ENCODE data around the gene ZNF780A.
"Not testable (repeated sequence)": the region's sequence is repeated elsewhere in the genome, so short reads cannot be mapped to it uniquely, and the experiment has no call there.

ZNF780A gene

DNA sequence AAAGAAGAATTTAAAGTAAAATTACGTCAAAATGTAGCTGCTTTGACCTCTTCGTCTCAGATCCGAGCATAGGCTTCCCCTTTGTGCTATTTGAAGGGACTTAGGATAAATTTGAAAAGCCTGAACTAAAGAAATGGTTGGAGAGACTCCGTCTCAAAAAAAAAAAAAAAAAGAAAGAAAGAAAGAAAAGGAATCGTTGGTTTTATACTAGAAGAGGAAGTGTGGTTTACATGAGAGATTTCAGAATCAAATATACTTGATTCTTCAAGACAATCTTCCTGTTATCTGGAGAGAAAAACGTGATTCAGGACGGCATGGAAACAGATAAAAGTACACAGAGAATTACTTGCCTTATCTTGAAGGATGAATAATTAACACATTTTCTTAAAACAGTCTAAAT is 34.2 kb downstream of the ZNF780A start:
- peak in 1 of 2 donors; percentile 13 for ATAC-seq (replicated peaks)
- H3K27me3 Mint-ChIP-seq: peaks cover 6 to 9% of the 10 kb centered on the region in 2 donors
- peak overlapping the region; percentile 97 for H3K4me3 Mint-ChIP-seq
- H3K27ac Mint-ChIP-seq: peak overlapping the region; percentile 96
- H3K4me1 Mint-ChIP-seq: peaks cover 18 to 44% of the 10 kb centered on the region in 2 donors
- H3K36me3 Mint-ChIP-seq: peaks cover 22 to 25% of the 10 kb centered on the region in 2 donors
- DNase-seq: no peak
- peaks cover 14 to 15% of the 10 kb centered on the region in 2 donors for H3K9me3 Mint-ChIP-seq

DNA sequence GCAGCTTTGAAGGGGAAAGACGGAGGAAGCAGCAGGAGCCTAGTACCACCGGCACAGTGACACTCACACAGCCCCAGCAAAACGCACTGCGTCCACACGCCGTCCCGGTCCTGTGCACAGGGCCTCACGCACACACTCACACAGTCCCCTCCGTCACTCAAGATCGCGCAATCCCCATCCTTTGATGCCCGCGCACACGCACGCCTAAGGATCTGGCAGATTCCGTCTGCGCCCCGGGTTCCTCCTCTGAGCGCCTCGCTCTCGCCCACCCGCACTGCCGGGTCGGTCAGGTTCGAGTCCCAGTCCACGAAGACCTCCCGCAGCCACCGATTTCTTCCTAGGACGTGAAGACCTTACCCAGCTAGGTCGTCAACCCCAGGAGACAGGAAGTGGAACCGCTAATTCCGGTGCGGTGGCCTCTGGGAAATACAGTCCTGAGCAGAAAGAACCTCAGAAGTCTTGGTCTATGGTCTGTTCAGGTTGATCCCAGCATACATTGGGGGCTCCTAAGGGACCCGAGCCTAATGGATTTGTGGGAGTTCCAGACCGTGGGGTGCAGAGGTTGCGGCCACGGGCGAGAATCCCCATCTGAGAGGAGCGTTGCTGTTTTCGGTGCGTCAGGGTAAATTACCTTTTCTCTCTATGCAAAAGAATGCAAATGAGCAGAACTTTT is 34.8 kb downstream of the ZNF780A start, which contains the start of gene ZNF780B:
TSS of gene ZNF780B (minus strand) at position 400 of the 673 bp plus-strand sequence. CDS start 5,899 bp downstream, outside the sequence.
- Mint-ChIP-seq H3K4me1 (peaks cover 18 to 44% of the 10 kb centered on the region in 2 donors), H3K36me3 (peaks cover 22 to 25% of the 10 kb centered on the region in 2 donors)

DNA sequence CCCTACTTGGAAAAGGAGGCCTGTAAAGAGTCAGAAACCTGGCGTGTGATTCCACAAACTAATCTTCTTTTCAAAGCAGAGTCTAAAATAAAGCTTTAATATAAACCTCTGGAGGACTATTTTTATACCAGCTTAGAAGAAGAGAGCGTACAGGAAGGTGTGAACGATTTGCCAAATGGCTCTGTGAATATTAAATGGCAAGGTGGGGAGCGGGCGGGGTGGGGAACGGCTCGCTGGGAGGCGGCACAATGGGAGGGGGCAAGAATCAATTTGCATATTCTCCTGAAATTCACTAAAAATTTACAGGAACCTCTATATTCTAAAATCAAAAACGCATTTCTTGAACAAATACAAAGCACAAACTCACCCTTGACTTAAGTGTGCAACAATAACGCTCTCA is 35.7 kb downstream of the ZNF780A start:
- Mint-ChIP-seq H3K27ac (peak overlapping the region; percentile 96), H3K4me1 (peaks cover 18 to 50% of the 10 kb centered on the region in 2 donors), H3K27me3 (peaks cover 6 to 9% of the 10 kb centered on the region in 2 donors), H3K4me3 (peak overlapping the region; percentile 97), H3K36me3 (peaks cover 26 to 32% of the 10 kb centered on the region in 2 donors), H3K9me3 (peaks cover 15 to 16% of the 10 kb centered on the region in 2 donors)
- DNase-seq: no peak
- ATAC-seq (replicated peaks): no peak

More for the DNA sequence above, 34.8 kb downstream of the ZNF780A start, which contains the start of gene ZNF780B:
- Mint-ChIP-seq H3K4me3 (peak within 1 kb of the TSS; percentile 97), H3K27ac (peak within 1 kb of the TSS; percentile 96), H3K9me3 (peaks cover 14 to 15% of the 10 kb centered on the region in 2 donors), H3K27me3 (peaks cover 6 to 9% of the 10 kb centered on the region in 2 donors)
- DNase-seq (peak; percentile 65), ATAC-seq (replicated peaks) (peak; percentile 93 to 95)

DNA sequence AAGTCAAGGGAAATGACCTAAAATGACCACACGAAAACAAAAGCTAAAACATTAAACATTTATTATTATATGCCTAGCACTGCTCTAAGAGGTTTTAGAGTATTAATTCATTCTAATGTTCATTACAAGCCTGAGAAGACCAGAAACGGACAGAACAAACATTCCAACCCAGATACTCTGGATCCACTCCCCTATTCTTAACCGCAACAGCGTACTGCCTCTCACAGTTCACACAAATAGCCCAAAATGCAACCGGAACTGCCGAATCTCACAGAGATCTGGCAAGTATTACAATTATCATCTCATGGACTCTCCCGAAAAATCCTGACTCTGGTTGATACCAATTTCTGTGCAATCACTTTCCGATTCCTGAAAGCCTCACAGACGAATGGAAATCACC is 36.1 kb downstream of the ZNF780A start:
- Mint-ChIP-seq H3K36me3 (peaks cover 25 to 30% of the 10 kb centered on the region in 2 donors), H3K4me1 (peaks cover 18 to 50% of the 10 kb centered on the region in 2 donors), H3K27ac (peak overlapping the region; percentile 31), H3K9me3 (peaks cover 10 to 12% of the 10 kb centered on the region in 2 donors), H3K4me3 (peak overlapping the region; percentile 97), H3K27me3 (peaks cover 3 to 5% of the 10 kb centered on the region in 2 donors)
- no peak for ATAC-seq (replicated peaks)
- DNase-seq: no peak

DNA sequence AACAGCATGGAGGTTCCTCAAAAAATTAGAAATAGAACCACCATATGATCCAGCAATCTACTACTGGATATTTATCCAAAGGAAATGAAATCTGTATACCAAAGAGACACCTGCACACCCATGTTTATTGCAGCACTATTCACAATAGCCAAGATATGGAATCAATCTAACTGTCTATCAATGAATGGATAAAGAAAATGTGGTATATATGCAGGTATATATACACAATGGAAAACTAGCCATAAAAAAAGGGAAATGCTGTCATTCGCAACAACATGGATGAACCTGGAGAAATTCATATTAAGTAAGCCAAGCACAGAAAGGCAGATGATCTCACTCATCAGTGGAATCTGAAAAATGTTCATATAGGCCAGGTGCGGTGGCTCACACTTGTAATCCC is 37.3 kb downstream of the ZNF780A start:
- peak overlapping the region in 1 of 2 donors; percentile 8 for H3K4me3 Mint-ChIP-seq
- H3K36me3 Mint-ChIP-seq: peaks cover 27 to 33% of the 10 kb centered on the region in 2 donors
- peaks cover 18 to 50% of the 10 kb centered on the region in 2 donors for H3K4me1 Mint-ChIP-seq
- DNase-seq (no peak), ATAC-seq (replicated peaks) (no peak)
- peaks cover 0 to 8% of the 10 kb centered on the region in 2 donors for H3K9me3 Mint-ChIP-seq
- H3K27ac Mint-ChIP-seq: no peak overlapping the region
- H3K27me3 Mint-ChIP-seq: no peaks in the 10 kb centered on the region

DNA sequence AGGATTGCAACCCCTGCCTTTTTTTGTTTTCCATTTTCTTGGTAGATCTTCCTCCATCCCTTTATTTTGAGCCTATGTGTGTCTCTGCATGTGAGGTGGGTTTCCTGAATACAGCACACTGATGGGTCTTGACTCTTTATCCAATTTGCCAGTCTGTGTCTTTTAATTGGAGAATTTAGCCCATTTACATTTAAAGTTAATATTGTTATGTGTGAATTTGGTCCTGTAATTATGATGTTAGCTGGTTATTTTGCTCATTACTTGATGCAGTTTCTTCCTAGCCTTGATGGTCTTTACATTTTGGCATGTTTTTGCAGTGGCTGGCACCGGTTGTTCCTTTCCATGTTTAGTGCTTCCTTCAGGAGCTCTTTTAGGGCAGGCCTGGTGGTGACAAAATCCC is 49.0 kb downstream of the ZNF780A start:
- DNase-seq; H3K4me3 Mint-ChIP-seq; ATAC-seq (replicated peaks); H3K27me3 Mint-ChIP-seq; H3K27ac Mint-ChIP-seq; H3K4me1 Mint-ChIP-seq: not testable (repeated sequence)
- H3K36me3 Mint-ChIP-seq: peaks cover 48 to 62% of the 10 kb centered on the region in 2 donors
- H3K9me3 Mint-ChIP-seq: peaks cover 22% of the 10 kb centered on the region in 2 donors

DNA sequence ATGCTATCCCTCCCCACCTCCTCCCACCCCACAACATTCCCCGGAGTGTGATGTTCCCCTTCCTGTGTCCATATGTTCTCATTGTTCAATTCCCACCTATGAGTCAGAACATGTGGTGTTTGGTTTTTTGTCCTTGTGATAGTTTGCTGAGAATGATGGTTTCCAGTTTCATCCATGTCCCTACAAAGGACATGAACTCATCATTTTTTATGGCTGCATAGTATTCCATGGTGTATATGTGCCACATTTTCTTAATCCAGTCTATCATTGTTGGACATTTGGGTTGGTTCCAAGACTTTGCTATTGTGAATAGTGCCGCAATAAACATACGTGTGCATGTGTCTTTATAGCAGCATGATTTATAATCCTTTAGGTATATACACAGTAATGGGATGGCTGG is 52.7 kb downstream of the ZNF780A start:
- H3K27me3 Mint-ChIP-seq; H3K27ac Mint-ChIP-seq; ATAC-seq (replicated peaks); H3K4me1 Mint-ChIP-seq; DNase-seq; H3K4me3 Mint-ChIP-seq: not testable (repeated sequence)
- H3K9me3 Mint-ChIP-seq: peaks cover 5 to 26% of the 10 kb centered on the region in 2 donors
- peaks cover 30 to 59% of the 10 kb centered on the region in 2 donors for H3K36me3 Mint-ChIP-seq

DNA sequence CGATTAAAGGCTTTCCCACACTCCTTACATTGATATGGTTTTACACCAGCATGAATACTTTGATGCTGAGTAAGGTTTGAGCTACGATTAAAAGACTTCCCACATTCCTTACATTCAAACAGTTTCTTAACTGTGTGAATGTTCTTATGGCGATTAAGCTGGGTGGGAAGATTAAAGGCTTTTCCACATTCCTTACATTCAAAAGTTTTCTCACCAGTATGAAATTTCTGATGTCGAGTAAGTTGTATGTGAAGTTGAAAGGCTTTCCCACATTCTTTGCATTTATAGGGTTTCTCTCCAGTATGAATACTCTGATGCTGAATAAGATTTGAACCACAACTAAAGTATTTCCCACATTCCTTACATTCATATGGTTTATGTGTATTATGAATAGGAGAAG is 54.7 kb downstream of the ZNF780A start:
- peaks cover 4 to 28% of the 10 kb centered on the region in 2 donors for H3K9me3 Mint-ChIP-seq

DNA sequence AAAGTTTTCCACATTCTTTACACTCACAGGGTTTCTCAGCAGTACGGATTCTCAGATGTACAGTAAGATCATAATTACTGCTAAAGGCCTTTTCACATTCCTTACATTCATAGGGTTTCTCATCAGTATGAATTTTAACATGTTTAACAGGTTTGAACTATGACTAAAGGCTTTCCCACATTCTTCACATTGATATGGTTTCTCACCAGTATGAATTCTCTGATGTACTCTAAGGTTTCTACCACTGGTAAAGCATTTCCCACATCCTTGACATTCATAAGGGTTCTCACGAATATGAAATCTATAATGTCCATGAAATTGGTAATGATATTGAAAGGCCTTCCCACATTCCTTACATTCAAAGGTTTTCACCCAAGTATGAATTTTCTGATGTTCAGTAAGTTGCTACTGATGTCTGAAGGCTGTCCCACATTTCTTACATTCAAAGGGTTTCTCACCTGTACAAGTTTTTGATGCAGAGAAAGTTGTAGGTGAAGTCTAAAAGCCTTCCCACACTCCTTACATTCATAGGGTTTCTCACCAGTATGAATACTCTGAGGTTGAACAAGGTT is 56.7 kb downstream of the ZNF780A start:
- Mint-ChIP-seq H3K4me1 (no peaks in the 10 kb centered on the region), H3K27me3 (no peaks in the 10 kb centered on the region), H3K27ac (no peak overlapping the region), H3K4me3 (no peak overlapping the region), H3K9me3 (peaks cover 2 to 32% of the 10 kb centered on the region in 2 donors), H3K36me3 (peaks cover 41 to 63% of the 10 kb centered on the region in 2 donors)
- DNase-seq: no peak
- no peak for ATAC-seq (replicated peaks)

More for the DNA sequence above, 54.7 kb downstream of the ZNF780A start:
- Mint-ChIP-seq H3K36me3 (peaks cover 34 to 60% of the 10 kb centered on the region in 2 donors), H3K27me3 (no peaks in the 10 kb centered on the region), H3K4me3 (no peak overlapping the region), H3K27ac (no peak overlapping the region), H3K4me1 (no peaks in the 10 kb centered on the region)
- ATAC-seq (replicated peaks): no peak
- no peak for DNase-seq

DNA sequence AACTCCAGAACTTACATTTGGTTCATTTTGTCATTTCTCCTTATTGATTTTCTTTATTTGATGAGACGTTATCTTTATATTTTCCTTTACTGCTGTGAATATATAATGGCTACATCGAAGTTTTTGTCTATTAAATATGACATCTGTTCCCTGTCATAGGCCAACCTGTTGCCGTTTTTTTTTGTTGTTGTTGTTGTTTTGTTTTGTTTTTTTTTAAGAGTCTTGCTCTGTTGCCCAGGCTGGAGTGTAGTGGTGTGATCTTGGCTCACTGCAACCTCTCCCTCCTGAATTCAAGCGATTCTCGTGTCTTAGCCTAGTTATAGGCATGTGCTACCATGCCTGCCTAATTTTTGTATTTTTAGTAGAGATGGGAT is 64.2 kb downstream of the ZNF780A start:
- H3K4me1 Mint-ChIP-seq: no peaks in the 10 kb centered on the region
- peaks cover 22 to 36% of the 10 kb centered on the region in 2 donors for H3K36me3 Mint-ChIP-seq
- no peak overlapping the region for H3K4me3 Mint-ChIP-seq
- H3K27ac Mint-ChIP-seq: no peak overlapping the region
- DNase-seq (no peak), ATAC-seq (replicated peaks) (no peak)
- peaks cover 38 to 41% of the 10 kb centered on the region in 2 donors for H3K9me3 Mint-ChIP-seq
- H3K27me3 Mint-ChIP-seq: no peaks in the 10 kb centered on the region

DNA sequence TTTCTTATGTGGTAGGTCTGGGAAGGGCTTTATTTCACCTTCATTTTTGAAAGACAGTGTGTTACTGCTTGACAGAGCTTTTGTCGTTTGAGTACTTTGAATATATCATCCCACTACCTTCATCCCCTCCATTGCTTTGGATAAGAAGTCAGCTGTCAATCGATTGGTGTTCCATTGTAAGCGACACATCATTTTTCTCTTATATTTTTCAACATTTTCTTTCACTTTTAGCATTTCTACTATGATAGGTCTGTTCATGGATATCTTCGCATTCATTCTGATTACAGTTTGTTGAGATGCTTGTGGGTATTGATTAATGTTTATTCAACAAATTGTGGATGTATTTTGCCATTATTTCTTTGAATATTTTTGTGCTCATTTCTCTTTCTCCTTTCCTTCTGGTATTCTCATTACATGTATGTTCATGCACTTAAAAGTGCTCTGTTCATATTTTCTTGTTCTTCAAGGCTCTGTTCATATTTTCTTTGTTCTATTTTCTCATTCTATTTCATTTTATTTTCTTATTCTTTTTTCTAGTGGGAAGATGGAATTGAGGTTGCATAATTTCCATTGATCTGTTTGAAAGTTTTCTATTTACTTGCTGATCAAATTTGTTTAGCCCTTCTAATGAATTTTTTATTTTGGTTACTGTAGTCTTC is 64.7 kb downstream of the ZNF780A start:
- ATAC-seq (replicated peaks): no peak
- Mint-ChIP-seq H3K4me1 (no peaks in the 10 kb centered on the region), H3K9me3 (peaks cover 40 to 44% of the 10 kb centered on the region in 2 donors), H3K27me3 (no peaks in the 10 kb centered on the region), H3K36me3 (peaks cover 22 to 39% of the 10 kb centered on the region in 2 donors), H3K27ac (no peak overlapping the region), H3K4me3 (no peak overlapping the region)
- no peak for DNase-seq

DNA sequence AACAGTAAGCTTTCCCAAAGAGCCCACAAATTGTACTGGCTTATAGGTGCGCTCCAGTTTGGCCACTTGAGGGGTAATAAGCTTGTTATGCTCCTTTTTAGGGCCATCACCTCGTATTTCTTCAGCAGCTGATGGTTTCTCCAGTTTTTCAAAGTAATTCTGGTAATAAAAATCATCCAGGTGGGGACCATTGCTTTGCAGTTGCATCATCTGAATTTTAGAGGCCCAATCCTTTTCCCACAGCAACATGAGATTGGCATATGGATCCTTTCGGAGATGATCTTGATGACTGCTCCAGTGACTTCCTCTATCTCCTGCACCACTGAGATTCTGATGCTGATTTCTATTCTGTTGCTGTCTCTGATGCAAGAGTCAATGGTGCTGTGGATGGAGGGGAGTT is 66.8 kb downstream of the ZNF780A start:
- peaks cover 35 to 51% of the 10 kb centered on the region in 2 donors for H3K9me3 Mint-ChIP-seq
- peaks cover 12 to 38% of the 10 kb centered on the region in 2 donors for H3K36me3 Mint-ChIP-seq
- ATAC-seq (replicated peaks) (no peak), DNase-seq (no peak)
- no peak overlapping the region for H3K27ac Mint-ChIP-seq
- no peak overlapping the region for H3K4me3 Mint-ChIP-seq
- H3K27me3 Mint-ChIP-seq: no peaks in the 10 kb centered on the region
- no peaks in the 10 kb centered on the region for H3K4me1 Mint-ChIP-seq
